ENCODE measurements around the gene C13orf42.

GRCh38 chr13:51068501-51068900 lies 42.6 kb downstream of the C13orf42 start:
- no peak for TF ChIP-seq CTCF (IDR thresholded peaks at IDR 0.05)
- no peak for TF ChIP-seq POLR2A (IDR thresholded peaks at IDR 0.05)
